Skeletal muscle tissue (tissue), 4 donors: Measurements from ENCODE around the gene ARVCF. TPM values are rescaled to one million over a fixed set of nuclear protein-coding genes. Genes with fewer than 3 reads are reported as not detected.

Experiments used
- H3K27ac ChIP-seq: one replicate; pipeline ENCODE4 v1.7.0; 2013; ENCODE audit warnings: mild to moderate bottlenecking, low read depth, low read length, inconsistent platforms
- H3K27me3 ChIP-seq, 3 donors: one replicate each; pipeline ENCODE4 v1.7.0; 2013; ENCODE audit warnings: low read length in 3 of 3; ENCODE audit not compliant: control insufficient read depth in 3 of 3, insufficient read depth in 3 of 3
- H3K36me3 ChIP-seq, 3 donors: one replicate each; pipeline ENCODE4 v1.7.0; 2013; ENCODE audit warnings: low read length in 3 of 3; ENCODE audit not compliant: control insufficient read depth in 3 of 3, insufficient read depth in 3 of 3
- H3K4me1 ChIP-seq, 3 donors: one replicate each; pipeline ENCODE4 v1.7.0; 2013; ENCODE audit warnings: low read length in 3 of 3, mild to moderate bottlenecking in 3 of 3; ENCODE audit not compliant: control insufficient read depth in 3 of 3, insufficient read depth in 3 of 3
- H3K4me3 ChIP-seq, 3 donors: one replicate each; pipeline ENCODE4 v1.7.0; 2013; ENCODE audit warnings: low read length in 3 of 3
- H3K9ac ChIP-seq, 3 donors: one replicate each; pipeline ENCODE4 v1.7.0; 2013; ENCODE audit warnings: low read length in 3 of 3, mild to moderate bottlenecking in 3 of 3, moderate library complexity in 2 of 3, low read depth in 1 of 3
- H3K9me3 ChIP-seq, 3 donors: one replicate each; pipeline ENCODE4 v1.7.0; 2013; ENCODE audit warnings: low read length in 3 of 3; ENCODE audit not compliant: control insufficient read depth in 3 of 3
- total RNA-seq: library from RNA; depleted of rRNA; stranded (reverse); fragments of >200 nt; gene quantifications from one replicate; pipeline ENCODE4 v1.2.3, GENCODE V29; 2014
- donor health status: Osteomylitis.

Gene ARVCF
- total RNA-seq, 1 donor from 2014 or later: 49.6 TPM

GRCh38 chr22:19974268-19974861, 42.3 kb downstream of the ARVCF start:
- peaks cover 43 to 64% (median 60%) of the 10 kb centered on the region in 3 donors for H3K36me3 ChIP-seq
- no peaks in the 10 kb centered on the region for H3K9me3 ChIP-seq
- no peak overlapping the region for H3K9ac ChIP-seq
- H3K4me3 ChIP-seq: no peak overlapping the region
- H3K27me3 ChIP-seq: no peaks in the 10 kb centered on the region
- H3K4me1 ChIP-seq: peaks cover 10 to 25% (median 23%) of the 10 kb centered on the region in 3 donors
- no peak overlapping the region for H3K27ac ChIP-seq

GRCh38 chr22:19973551-19974267, 42.9 kb downstream of the ARVCF start:
- no peak overlapping the region for H3K4me3 ChIP-seq
- no peaks in the 10 kb centered on the region for H3K9me3 ChIP-seq
- H3K27ac ChIP-seq: no peak overlapping the region
- peaks cover 42 to 63% (median 59%) of the 10 kb centered on the region in 3 donors for H3K36me3 ChIP-seq
- no peak overlapping the region for H3K9ac ChIP-seq
- H3K27me3 ChIP-seq: no peaks in the 10 kb centered on the region
- H3K4me1 ChIP-seq: peaks cover 10 to 25% (median 23%) of the 10 kb centered on the region in 3 donors

- no peak overlapping the region for H3K27ac ChIP-seq
- H3K9me3 ChIP-seq: no peaks in the 10 kb centered on the region
- H3K9ac ChIP-seq: no peak overlapping the region
- peaks cover 43 to 63% (median 58%) of the 10 kb centered on the region in 3 donors for H3K36me3 ChIP-seq
- no peak overlapping the region for H3K4me3 ChIP-seq
- H3K4me1 ChIP-seq: peaks cover 10 to 25% (median 23%) of the 10 kb centered on the region in 3 donors
- H3K27me3 ChIP-seq: no peaks in the 10 kb centered on the region
These were observed 43.7 kb downstream of the ARVCF start for GRCh38 chr22:19972652-19973550.

GRCh38 chr22:19972251-19972650, 44.4 kb downstream of the ARVCF start:
- Histone ChIP-seq H3K4me1 (peaks cover 10 to 25% (median 23%) of the 10 kb centered on the region in 3 donors), H3K27ac (no peak overlapping the region), H3K36me3 (peaks cover 47 to 59% (median 58%) of the 10 kb centered on the region in 3 donors), H3K9me3 (no peaks in the 10 kb centered on the region), H3K9ac (no peak overlapping the region), H3K4me3 (no peak overlapping the region), H3K27me3 (no peaks in the 10 kb centered on the region)

- peaks cover 10 to 25% (median 23%) of the 10 kb centered on the region in 3 donors for H3K4me1 ChIP-seq
- no peak overlapping the region for H3K4me3 ChIP-seq
- no peaks in the 10 kb centered on the region for H3K9me3 ChIP-seq
- no peaks in the 10 kb centered on the region for H3K27me3 ChIP-seq
- H3K9ac ChIP-seq: peak overlapping the region in 2 of 3 donors; percentile 3 to 51
- H3K36me3 ChIP-seq: peaks cover 50 to 61% (median 53%) of the 10 kb centered on the region in 3 donors
- H3K27ac ChIP-seq: no peak overlapping the region
These were observed 45.1 kb downstream of the ARVCF start for GRCh38 chr22:19971276-19972124.

GRCh38 chr22:19970479-19971275, 45.9 kb downstream of the ARVCF start:
- Histone ChIP-seq H3K36me3 (peaks cover 52 to 61% (median 55%) of the 10 kb centered on the region in 3 donors), H3K27ac (no peak overlapping the region), H3K27me3 (no peaks in the 10 kb centered on the region), H3K9ac (peak overlapping the region in 2 of 3 donors; percentile 51 to 66), H3K4me3 (no peak overlapping the region), H3K9me3 (no peaks in the 10 kb centered on the region), H3K4me1 (peaks cover 10 to 20% (median 18%) of the 10 kb centered on the region in 3 donors)

GRCh38 chr22:19970031-19970478, 46.6 kb downstream of the ARVCF start:
- Histone ChIP-seq H3K4me3 (no peak overlapping the region), H3K4me1 (peaks cover 7 to 14% (median 13%) of the 10 kb centered on the region in 3 donors), H3K36me3 (peaks cover 52 to 56% (median 56%) of the 10 kb centered on the region in 3 donors), H3K9ac (peak overlapping the region in 1 of 3 donors; percentile 8), H3K27me3 (no peaks in the 10 kb centered on the region), H3K27ac (no peak overlapping the region), H3K9me3 (no peaks in the 10 kb centered on the region)

- Histone ChIP-seq H3K27me3 (no peaks in the 10 kb centered on the region), H3K4me3 (no peak overlapping the region), H3K27ac (no peak overlapping the region), H3K9ac (no peak overlapping the region), H3K9me3 (no peaks in the 10 kb centered on the region), H3K4me1 (peaks cover 7 to 9% (median 9%) of the 10 kb centered on the region in 3 donors), H3K36me3 (peaks cover 60 to 62% (median 60%) of the 10 kb centered on the region in 3 donors)
These were observed 47.3 kb downstream of the ARVCF start for GRCh38 chr22:19969141-19969928.
